ENCODE measurements around the gene EXOSC6. TPM values are rescaled to one million over a fixed set of nuclear protein-coding genes. Genes with fewer than 3 reads are reported as not detected.
"Not testable (repeated sequence)": the region's sequence is repeated elsewhere in the genome, so short reads cannot be mapped to it uniquely, and the experiment has no call there.

Gene EXOSC6
- total RNA-seq, 3 donors from 2014 or later, result 50.9 to 52.4 (median 52.2) TPM

DNA sequence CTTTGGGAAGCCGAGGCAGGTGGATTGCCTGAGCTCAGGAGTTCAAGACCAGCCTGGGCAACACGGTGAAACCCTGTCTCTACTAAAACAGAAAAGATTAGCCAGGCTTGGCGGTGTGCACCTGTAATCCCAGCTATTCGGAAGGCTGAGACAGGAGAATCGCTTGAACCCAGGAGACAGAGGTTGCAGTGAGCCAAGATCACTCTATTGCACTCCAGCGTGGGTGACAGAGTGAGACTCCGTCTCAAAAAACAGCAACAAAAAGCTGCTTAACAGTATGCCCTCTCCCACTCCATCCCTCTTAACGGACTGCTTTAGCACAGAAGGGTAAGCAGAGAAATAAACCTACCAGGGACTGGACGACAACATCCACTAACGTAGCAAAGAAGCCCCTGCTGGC, 16.2 kb upstream of the EXOSC6 start:
- not testable (repeated sequence) for H3K27me3 Mint-ChIP-seq (ENCODE audit: low read depth); H3K4me1 Mint-ChIP-seq (ENCODE audit: low read depth); H3K9me3 Mint-ChIP-seq; DNase-seq; H3K4me3 Mint-ChIP-seq; ATAC-seq
- H3K36me3 Mint-ChIP-seq (ENCODE audit: insufficient read depth), result peaks cover 44% of the 10 kb centered on the region

DNA sequence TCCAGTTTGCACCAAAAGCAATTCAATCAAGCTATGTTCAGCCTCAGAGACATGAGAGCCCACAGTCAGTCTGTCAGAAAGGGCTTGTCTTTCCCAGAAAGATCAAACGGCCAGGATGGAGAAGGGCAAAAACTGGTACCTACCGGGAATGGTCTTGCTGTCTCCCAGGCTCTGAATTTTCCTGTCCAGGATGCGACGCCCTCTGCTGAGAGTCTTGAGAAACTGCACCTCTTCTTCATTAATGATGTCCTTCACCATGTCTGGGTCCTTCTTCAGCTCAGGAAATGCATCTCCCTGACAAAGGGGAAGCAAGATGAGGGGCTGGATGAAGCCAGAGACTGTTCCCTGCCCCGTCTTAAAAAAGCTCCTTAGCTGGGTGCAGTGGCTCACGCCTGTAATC, 15.8 kb upstream of the EXOSC6 start:
- H3K4me1 Mint-ChIP-seq (ENCODE audit: low read depth), result no peaks in the 10 kb centered on the region
- no peaks in the 10 kb centered on the region for H3K9me3 Mint-ChIP-seq
- no peak for ATAC-seq
- peaks cover 44% of the 10 kb centered on the region for H3K36me3 Mint-ChIP-seq (ENCODE audit: insufficient read depth)
- no peak overlapping the region for H3K4me3 Mint-ChIP-seq
- no peaks in the 10 kb centered on the region for H3K27me3 Mint-ChIP-seq (ENCODE audit: low read depth)
- no peak for DNase-seq

GRCh38 chr16:70259903-70260302, 8.2 kb upstream of the EXOSC6 start:
- H3K4me3 Mint-ChIP-seq; H3K27me3 Mint-ChIP-seq (ENCODE audit: low read depth); DNase-seq; H3K9me3 Mint-ChIP-seq; H3K4me1 Mint-ChIP-seq (ENCODE audit: low read depth); ATAC-seq: not testable (repeated sequence)
- H3K36me3 Mint-ChIP-seq (ENCODE audit: insufficient read depth), result peaks cover 25% of the 10 kb centered on the region

DNA sequence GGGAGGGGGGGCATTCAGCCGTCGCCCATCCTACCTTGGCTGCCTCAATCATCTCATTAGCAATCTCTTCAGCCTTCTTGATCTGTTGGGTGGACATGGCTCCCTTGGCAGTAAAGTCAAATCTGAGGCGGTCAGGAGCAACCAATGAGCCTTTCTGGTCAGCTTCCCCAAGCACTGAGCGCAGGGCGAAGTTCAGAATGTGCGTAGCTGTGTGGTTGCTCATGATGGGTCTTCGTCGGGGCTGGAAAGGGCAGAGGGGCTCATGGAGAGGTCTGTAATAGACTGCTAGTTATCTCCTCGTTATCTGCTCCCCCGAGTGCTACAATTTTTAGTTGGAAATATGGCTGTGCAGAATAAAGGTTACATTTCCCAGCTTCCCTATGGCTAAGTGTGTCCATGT, 7.2 kb upstream of the EXOSC6 start:
- Mint-ChIP-seq H3K4me3 (no peak overlapping the region), H3K36me3 (ENCODE audit: insufficient read depth) (peaks cover 25% of the 10 kb centered on the region), H3K4me1 (ENCODE audit: low read depth) (no peaks in the 10 kb centered on the region), H3K27me3 (ENCODE audit: low read depth) (no peaks in the 10 kb centered on the region), H3K9me3 (no peaks in the 10 kb centered on the region)
- DNase-seq (no peak), ATAC-seq (no peak)

DNA sequence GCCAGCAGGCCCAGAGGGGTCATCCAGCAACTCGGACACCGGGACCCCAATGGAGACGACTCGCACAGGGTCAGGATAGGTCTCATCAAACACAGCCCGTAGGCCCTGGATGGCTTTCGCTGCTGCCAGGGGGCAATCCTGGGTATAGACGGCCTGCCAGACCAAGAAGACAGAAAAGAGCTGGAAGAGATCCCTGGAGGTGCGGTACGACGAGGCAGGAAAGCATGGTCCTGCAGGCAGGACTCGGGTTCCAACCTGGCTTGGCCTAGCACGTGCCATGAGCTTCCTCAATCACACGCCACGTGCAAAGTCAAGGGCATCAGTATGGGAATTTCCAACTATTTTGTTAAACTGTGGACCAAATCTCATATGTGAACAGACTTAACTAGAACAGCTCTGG, 6.3 kb upstream of the EXOSC6 start:
- no peak overlapping the region for H3K4me3 Mint-ChIP-seq
- no peaks in the 10 kb centered on the region for H3K27me3 Mint-ChIP-seq (ENCODE audit: low read depth)
- peaks cover 30% of the 10 kb centered on the region for H3K36me3 Mint-ChIP-seq (ENCODE audit: insufficient read depth)
- DNase-seq, result no peak
- no peak for ATAC-seq
- no peaks in the 10 kb centered on the region for H3K9me3 Mint-ChIP-seq
- no peaks in the 10 kb centered on the region for H3K4me1 Mint-ChIP-seq (ENCODE audit: low read depth)

GRCh38 chr16:70257391-70257790, 5.7 kb upstream of the EXOSC6 start:
- DNase-seq, result no peak
- Mint-ChIP-seq H3K36me3 (ENCODE audit: insufficient read depth) (peaks cover 35% of the 10 kb centered on the region), H3K9me3 (no peaks in the 10 kb centered on the region), H3K4me3 (no peak overlapping the region), H3K27me3 (ENCODE audit: low read depth) (no peaks in the 10 kb centered on the region), H3K4me1 (ENCODE audit: low read depth) (no peaks in the 10 kb centered on the region)
- no peak for ATAC-seq

GRCh38 chr16:70255574-70255973, 3.8 kb upstream of the EXOSC6 start:
- H3K4me1 Mint-ChIP-seq (ENCODE audit: low read depth), result peaks cover 3% of the 10 kb centered on the region
- no peak for DNase-seq
- ATAC-seq, result no peak
- no peaks in the 10 kb centered on the region for H3K9me3 Mint-ChIP-seq
- no peak overlapping the region for H3K4me3 Mint-ChIP-seq
- peaks cover 36% of the 10 kb centered on the region for H3K36me3 Mint-ChIP-seq (ENCODE audit: insufficient read depth)
- no peaks in the 10 kb centered on the region for H3K27me3 Mint-ChIP-seq (ENCODE audit: low read depth)

- Mint-ChIP-seq H3K9me3 (no peaks in the 10 kb centered on the region), H3K4me1 (ENCODE audit: low read depth) (peaks cover 3% of the 10 kb centered on the region), H3K36me3 (ENCODE audit: insufficient read depth) (peaks cover 34% of the 10 kb centered on the region), H3K27me3 (ENCODE audit: low read depth) (no peaks in the 10 kb centered on the region), H3K4me3 (no peak overlapping the region)
- ATAC-seq, result no peak
- no peak for DNase-seq
These were observed 3.2 kb upstream of the EXOSC6 start for GRCh38 chr16:70254965-70255286.

- DNase-seq (no peak), ATAC-seq (no peak)
- Mint-ChIP-seq H3K4me1 (ENCODE audit: low read depth) (peaks cover 6% of the 10 kb centered on the region), H3K4me3 (no peak overlapping the region), H3K27me3 (ENCODE audit: low read depth) (no peaks in the 10 kb centered on the region), H3K36me3 (ENCODE audit: insufficient read depth) (peaks cover 35% of the 10 kb centered on the region), H3K9me3 (no peaks in the 10 kb centered on the region)
These were observed 2.6 kb upstream of the EXOSC6 start for GRCh38 chr16:70254180-70254964.

- H3K4me3 Mint-ChIP-seq, result no peak overlapping the region
- H3K27me3 Mint-ChIP-seq (ENCODE audit: low read depth), result no peaks in the 10 kb centered on the region
- H3K36me3 Mint-ChIP-seq (ENCODE audit: insufficient read depth), result peaks cover 30% of the 10 kb centered on the region
- H3K4me1 Mint-ChIP-seq (ENCODE audit: low read depth), result peaks cover 10% of the 10 kb centered on the region
- H3K9me3 Mint-ChIP-seq, result no peaks in the 10 kb centered on the region
- no peak for DNase-seq
- ATAC-seq, result no peak
These were observed 1.8 kb upstream of the EXOSC6 start for GRCh38 chr16:70253291-70254106.

- peak overlapping the region; percentile 86 for H3K4me3 Mint-ChIP-seq
- DNase-seq (no peak), ATAC-seq (no peak)
- H3K4me1 Mint-ChIP-seq (ENCODE audit: low read depth), result peaks cover 16% of the 10 kb centered on the region
- H3K36me3 Mint-ChIP-seq (ENCODE audit: insufficient read depth), result peaks cover 22% of the 10 kb centered on the region
- H3K9me3 Mint-ChIP-seq, result no peaks in the 10 kb centered on the region
- H3K27me3 Mint-ChIP-seq (ENCODE audit: low read depth), result no peaks in the 10 kb centered on the region
These were observed 732 bp upstream of the EXOSC6 start for GRCh38 chr16:70252355-70252988.

- peak overlapping the region; percentile 86 for H3K4me3 Mint-ChIP-seq
- no peaks in the 10 kb centered on the region for H3K27me3 Mint-ChIP-seq (ENCODE audit: low read depth)
- ATAC-seq, result peak; percentile 55 to 64
- no peak for DNase-seq
- H3K36me3 Mint-ChIP-seq (ENCODE audit: insufficient read depth), result peaks cover 22% of the 10 kb centered on the region
- H3K4me1 Mint-ChIP-seq (ENCODE audit: low read depth), result peaks cover 23% of the 10 kb centered on the region
- no peaks in the 10 kb centered on the region for H3K9me3 Mint-ChIP-seq
These were observed 752 bp downstream of the EXOSC6 start for GRCh38 chr16:70250748-70251628.

DNA sequence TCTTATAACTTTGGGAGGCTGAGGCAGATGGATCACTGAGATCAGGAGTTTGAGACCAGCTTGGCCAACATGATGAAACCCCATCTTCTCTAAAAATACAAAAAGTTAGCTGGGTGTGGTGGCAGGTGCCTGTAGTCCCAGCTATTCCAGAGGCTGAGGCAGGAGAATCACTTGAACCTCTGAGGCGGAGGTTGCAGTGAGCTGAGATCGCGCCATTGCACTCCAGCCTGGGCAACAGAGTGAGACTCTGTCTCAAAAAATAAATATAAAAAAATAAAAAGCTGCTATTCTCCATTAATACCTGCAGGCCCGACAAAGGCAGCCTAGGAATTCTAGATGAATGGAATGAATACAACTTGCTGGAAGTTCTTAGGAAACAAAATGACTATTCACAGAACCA, 2.0 kb downstream of the EXOSC6 start:
- not testable (repeated sequence) for DNase-seq; ATAC-seq; H3K27me3 Mint-ChIP-seq (ENCODE audit: low read depth); H3K9me3 Mint-ChIP-seq
- peaks cover 27% of the 10 kb centered on the region for H3K4me1 Mint-ChIP-seq (ENCODE audit: low read depth)
- peaks cover 21% of the 10 kb centered on the region for H3K36me3 Mint-ChIP-seq (ENCODE audit: insufficient read depth)
- H3K4me3 Mint-ChIP-seq, result peak overlapping the region; percentile 86

- H3K36me3 Mint-ChIP-seq (ENCODE audit: insufficient read depth), result peaks cover 11% of the 10 kb centered on the region
- not testable (repeated sequence) for DNase-seq; H3K9me3 Mint-ChIP-seq; H3K4me3 Mint-ChIP-seq; H3K27me3 Mint-ChIP-seq (ENCODE audit: low read depth); ATAC-seq; H3K4me1 Mint-ChIP-seq (ENCODE audit: low read depth)
These were observed 13.0 kb downstream of the EXOSC6 start for GRCh38 chr16:70238773-70239172.
